NOMO-1 (cell line): ENCODE data around the gene PAPOLG.
A peak's percentile ranks its signal among the peaks of the same experiment; 100 is the strongest.
"Not testable (repeated sequence)": the region's sequence is repeated elsewhere in the genome, so short reads cannot be mapped to it uniquely, and the experiment has no call there.

Source experiments
- DNase-seq, 2 experiments: peaks; one replicate each; lab custom pipeline; 2025; ENCODE audit not compliant: unreplicated experiment in 2 of 2; lab: John Stamatoyannopoulos, UW

PAPOLG gene

DNA sequence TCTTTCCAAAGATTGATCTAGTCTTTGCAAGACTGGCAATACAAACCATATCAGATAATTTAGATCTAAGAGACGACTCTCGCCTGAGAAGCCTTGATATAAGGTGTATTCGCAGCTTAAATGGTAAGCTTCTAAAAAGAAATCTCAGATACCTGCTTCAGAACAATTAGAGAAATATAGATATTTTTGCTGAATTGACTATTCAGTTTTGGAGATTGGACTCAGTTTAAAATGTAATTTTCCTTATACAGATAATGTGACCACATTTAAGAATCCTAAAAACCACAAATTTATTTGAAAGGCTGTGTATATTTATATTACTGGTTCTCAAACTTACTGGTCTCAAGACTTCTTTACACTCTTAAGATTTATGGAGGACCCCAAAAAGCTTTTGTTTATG, 15.4 kb downstream of the PAPOLG start:
- no peak for DNase-seq

GRCh38 chr2:60775048-60775639, 19.1 kb downstream of the PAPOLG start:
- DNase-seq = no peak

DNA sequence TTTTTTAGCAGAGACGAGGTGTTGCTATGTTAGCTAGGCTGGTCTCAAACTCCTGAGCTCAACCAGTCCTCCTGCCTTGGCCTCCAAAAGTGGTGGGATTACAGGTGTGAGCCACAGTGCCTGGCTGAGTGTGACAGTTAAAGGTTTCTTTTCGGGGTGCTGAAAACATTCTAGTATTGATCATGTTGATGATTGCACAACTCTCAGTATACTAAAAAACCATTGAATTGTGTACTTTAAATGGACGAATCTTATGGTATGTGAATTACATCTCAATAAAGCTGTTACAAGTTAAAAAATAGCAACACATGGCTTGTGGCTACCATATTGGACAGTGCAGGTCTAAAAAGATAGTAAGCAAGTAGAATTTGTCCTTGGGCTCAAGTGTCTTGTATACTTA, 22.3 kb downstream of the PAPOLG start:
- no peak for DNase-seq

DNA sequence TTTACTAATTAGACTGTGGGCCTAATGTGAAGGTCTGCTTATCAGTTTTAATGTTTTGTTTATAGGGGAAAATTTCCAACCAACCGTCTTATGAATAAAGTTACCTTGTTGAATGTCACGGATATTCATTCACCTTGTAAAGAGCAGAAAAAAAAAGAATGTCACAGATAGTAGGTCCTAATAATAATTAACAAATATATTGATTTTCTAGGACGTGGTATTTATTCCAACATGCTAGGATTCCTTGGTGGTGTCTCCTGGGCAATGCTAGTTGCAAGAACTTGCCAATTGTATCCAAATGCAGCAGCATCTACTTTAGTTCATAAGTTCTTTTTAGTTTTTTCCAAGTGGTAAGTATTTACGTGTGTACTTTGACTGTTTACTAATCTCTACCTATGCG, 23.4 kb downstream of the PAPOLG start:
- DNase-seq = no peak

DNA sequence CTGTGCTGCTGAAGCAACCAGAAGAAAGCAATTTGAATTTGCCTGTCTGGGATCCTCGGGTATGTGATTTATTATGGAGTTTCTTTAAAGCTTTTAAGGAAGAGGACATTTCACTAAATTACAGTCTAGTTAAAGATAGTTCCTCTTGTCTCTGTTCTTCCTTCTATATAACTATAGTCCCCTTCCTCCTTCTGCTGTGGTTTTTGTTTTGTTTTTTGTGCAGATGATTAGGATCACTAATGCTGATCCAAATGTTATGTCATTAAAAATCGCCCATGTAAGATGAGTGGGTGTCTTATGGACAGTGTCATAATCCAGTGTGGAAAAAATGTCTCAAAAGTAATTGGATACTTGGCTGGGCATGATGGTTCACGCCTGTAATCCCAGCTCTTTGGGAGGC, 24.7 kb downstream of the PAPOLG start:
- peak; percentile 38 to 74 for DNase-seq

DNA sequence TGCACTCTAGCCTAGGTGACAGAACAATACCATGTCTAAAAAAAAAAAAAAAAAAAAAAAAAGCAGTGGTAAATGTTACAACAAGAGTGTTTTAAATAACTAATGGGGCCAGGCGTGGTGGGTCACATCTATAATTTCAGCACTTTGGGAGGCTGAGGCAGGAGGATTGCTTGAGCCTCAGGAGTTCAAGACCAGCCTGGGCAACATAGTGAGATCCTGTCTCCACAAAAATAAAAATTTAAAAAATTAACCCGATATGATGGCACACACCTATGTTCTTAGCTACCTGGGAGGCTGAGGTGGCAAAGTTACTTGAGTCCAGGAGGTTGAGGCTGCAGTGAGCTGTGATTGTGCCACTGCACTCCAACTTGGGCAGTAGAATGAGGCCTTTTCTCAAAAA, 37.1 kb downstream of the PAPOLG start:
- DNase-seq = no peak

- peak in 1 of 2 experiments; percentile 62 for DNase-seq
Observed at GRCh38 chr2:60794271-60794863, 38.3 kb downstream of the PAPOLG start.

- peak; percentile 86 to 97 for DNase-seq
Observed at GRCh38 chr2:60796573-60797509, 40.8 kb downstream of the PAPOLG start.

- DNase-seq = no peak
Observed at GRCh38 chr2:60804473-60804872, 48.4 kb downstream of the PAPOLG start.

- no peak for DNase-seq
Observed at GRCh38 chr2:60806595-60806987, 50.5 kb downstream of the PAPOLG start.

DNA sequence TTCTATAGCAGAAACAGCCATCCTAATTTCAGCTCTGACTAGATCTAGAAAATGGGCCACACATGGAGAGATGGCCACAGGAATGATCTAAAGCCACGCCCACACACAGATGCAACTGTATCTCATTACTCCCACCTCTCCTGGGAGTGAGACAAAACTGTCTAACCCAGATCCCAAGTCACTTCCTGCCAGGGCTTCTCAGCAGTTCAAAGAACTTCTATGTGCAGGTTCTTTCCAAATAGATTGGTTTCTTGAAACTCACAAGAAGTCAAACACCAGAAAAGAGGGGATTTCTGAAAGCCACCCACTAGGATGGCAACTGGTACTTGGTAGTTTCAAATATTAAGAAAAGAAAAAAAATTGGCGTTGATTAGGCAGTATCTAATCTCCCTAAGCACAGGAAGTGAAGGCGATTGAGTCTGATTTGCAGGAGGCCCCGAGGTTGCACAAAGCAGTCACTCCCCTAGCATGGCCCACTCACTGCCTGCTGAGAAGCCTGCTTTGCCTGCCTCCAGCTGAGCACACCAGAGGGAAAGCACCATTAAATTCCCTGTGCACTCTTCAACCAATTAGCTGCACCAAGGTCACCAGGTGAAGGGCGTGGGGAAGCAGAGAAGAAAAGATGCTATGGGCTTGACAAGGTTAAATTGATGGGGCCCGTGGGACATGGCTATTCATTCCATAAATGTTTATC, 51.1 kb downstream of the PAPOLG start:
- peak; percentile 15 to 30 for DNase-seq

GRCh38 chr2:60808330-60808801, 52.3 kb downstream of the PAPOLG start:
- DNase-seq = no peak

GRCh38 chr2:60811491-60812375, 55.7 kb downstream of the PAPOLG start:
- DNase-seq = no peak

GRCh38 chr2:60817191-60817590, 61.1 kb downstream of the PAPOLG start:
- not testable (repeated sequence) for DNase-seq

DNA sequence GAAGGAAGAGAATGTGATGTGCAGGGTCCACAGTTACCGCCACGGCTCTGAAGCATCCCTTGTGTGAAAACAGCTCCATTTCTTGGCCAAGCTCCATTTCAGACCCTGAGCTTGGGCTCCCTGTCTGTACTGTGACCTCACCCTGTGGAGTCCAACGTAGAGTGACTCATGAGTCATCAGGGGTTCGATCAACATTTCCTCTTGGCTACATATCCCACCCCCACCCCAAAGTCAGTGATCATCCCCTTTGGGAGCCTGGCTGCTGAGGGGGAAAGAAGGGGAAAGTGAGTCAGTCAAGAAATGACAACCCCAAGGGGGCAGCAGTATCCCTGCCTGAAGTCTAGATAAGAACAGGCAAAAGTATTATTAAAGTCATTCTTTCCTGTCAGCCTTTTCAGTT, 62.2 kb downstream of the PAPOLG start:
- DNase-seq = peak in 1 of 2 experiments; percentile 18

GRCh38 chr2:60819155-60819862, 63.2 kb downstream of the PAPOLG start:
- no peak for DNase-seq

- no peak for DNase-seq
Observed at GRCh38 chr2:60819936-60820335, 63.9 kb downstream of the PAPOLG start.

DNA sequence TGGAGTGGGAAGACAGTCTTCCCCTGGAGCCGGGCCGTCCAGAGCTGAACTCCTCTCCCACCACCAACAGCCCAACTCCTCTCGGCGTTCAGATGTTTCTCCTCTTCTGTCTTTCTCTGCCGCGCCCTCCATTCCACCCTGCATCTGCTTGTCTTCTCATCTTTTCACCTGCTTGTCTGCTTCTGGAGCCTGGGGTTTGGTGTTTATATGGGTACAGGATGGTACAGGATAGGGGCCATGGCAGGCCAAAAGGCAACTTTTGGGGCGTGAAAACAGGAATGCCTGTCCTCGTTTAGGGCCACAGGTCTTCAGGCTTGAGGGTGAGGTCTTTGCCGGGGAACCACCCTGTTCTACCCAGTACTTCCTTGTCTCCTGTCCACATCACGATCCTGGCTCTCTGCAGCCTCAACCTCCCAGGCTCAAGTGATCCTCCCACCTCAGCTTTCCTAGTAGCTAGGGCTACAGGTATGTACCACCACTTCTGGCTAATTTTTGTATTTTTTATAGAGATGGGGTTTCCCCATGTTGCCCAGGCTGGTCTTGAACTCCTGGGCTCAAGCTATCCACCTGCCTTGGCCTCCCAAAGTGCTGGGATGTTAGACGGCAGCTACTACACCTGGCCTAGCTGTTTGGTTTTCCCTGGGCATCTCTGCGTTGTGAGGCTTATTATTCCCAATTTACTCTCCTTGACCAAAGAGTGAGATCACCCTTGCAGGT, 64.5 kb downstream of the PAPOLG start:
- no peak for DNase-seq

GRCh38 chr2:60821133-60821469, 65.0 kb downstream of the PAPOLG start:
- no peak for DNase-seq
